ENCODE measurements around the gene FBXO42.

DNA sequence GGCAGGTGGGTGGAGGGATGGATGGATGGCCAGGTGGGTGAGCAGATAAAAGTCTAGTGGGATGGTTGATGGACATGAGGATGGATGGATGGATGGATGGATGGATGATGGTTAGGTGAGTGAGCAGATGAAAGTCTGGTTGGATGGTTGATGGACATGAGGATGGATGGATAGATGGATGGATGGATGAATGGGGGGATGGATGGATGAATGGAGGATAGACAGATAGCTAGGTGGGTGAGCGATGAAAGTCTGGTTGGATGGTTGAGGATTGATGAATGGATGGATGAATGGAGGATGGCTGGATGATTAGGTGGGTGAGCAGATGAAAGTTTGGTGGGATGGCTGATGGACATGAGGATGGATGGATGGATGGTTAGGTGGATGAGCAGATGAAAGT lies 130.8 kb downstream of the FBXO42 start:
- TF ChIP-seq POLR2A (IDR thresholded peaks at IDR 0.05) (no peak), POLR2AphosphoS5 (IDR thresholded peaks at IDR 0.05) (no peak)

Data from stomach (tissue), 4 donors.